MCF 10A (cell line): Measurements from ENCODE around the gene TTC3. TPM values are rescaled to one million over a fixed set of nuclear protein-coding genes. Genes with fewer than 3 reads are reported as not detected.

ENCODE experiments used
- BruUV-seq: library from RNA; stranded (reverse); fragments of 400-500 nt; replicated peaks from 2 replicates; lab custom pipeline; 2021; lab: Mats Ljungman, UMichigan
- CTCF ChIA-PET: fragments of 300-600 bp; sonication (Branson Sonifier 250); formaldehyde crosslinking; extraction: SDS; loops from one replicate; lab custom pipeline; 2021; ENCODE audit warnings: antibody characterized with exemption, inconsistent platforms; lab: Yijun Ruan, JAX
- POLR2A ChIA-PET: fragments of 300-600, 350-650 bp; sonication (Branson Sonifier 250); formaldehyde crosslinking; extraction: SDS; loops from one replicate; lab custom pipeline; 2020; ENCODE audit warnings: antibody characterized with exemption, inconsistent platforms; lab: Yijun Ruan, JAX
- DNase-seq: peaks from one replicate; pipeline ENCODE4 v3.0.0-alpha.2; 2018; ENCODE audit not compliant: unreplicated experiment
- H3K27ac Mint-ChIP-seq: one replicate; pipeline ENCODE4 v1.8.0; 2022; ENCODE audit warnings: mild to moderate bottlenecking, low read depth, mixed read lengths; ENCODE audit not compliant: unreplicated experiment
- H3K27me3 Mint-ChIP-seq: one replicate; pipeline ENCODE4 v1.8.0; 2022; ENCODE audit warnings: mixed read lengths; ENCODE audit not compliant: insufficient read depth, unreplicated experiment
- H3K36me3 Mint-ChIP-seq: one replicate; pipeline ENCODE4 v1.8.0; 2022; ENCODE audit warnings: mild to moderate bottlenecking, moderate library complexity, mixed read lengths; ENCODE audit not compliant: insufficient read depth, unreplicated experiment
- H3K4me1 Mint-ChIP-seq: one replicate; pipeline ENCODE4 v1.8.0; 2022; ENCODE audit warnings: mixed read lengths; ENCODE audit not compliant: insufficient read depth, unreplicated experiment
- H3K4me3 Mint-ChIP-seq: one replicate; pipeline ENCODE4 v1.8.0; 2022; ENCODE audit warnings: mild to moderate bottlenecking, moderate library complexity, mixed read lengths; ENCODE audit not compliant: unreplicated experiment
- H3K9me3 Mint-ChIP-seq: one replicate; pipeline ENCODE4 v1.8.0; 2022; ENCODE audit warnings: mixed read lengths; ENCODE audit not compliant: unreplicated experiment
- intact Hi-C: fragments of 100-400 bp; cut with micrococcal nuclease; formaldehyde crosslinking; loops from 2 replicates; pipeline ENCODE4 v1.14.1; 2022
- total RNA-seq: library from RNA; stranded (reverse); gene quantifications from 2 replicates; pipeline ENCODE4 v1.2.3, GENCODE V29; 2022
- TF ChIP-seq, protein P1 (sequence below): fragments of 200-600 bp; IDR thresholded peaks from one replicate; pipeline ENCODE4 v1.8.0; 2022; ENCODE audit warnings: antibody characterized with exemption, mild to moderate bottlenecking; ENCODE audit not compliant: unreplicated experiment

Gene TTC3
- total RNA-seq, 1 experiment from 2014 or later: 74.4 TPM

DNA sequence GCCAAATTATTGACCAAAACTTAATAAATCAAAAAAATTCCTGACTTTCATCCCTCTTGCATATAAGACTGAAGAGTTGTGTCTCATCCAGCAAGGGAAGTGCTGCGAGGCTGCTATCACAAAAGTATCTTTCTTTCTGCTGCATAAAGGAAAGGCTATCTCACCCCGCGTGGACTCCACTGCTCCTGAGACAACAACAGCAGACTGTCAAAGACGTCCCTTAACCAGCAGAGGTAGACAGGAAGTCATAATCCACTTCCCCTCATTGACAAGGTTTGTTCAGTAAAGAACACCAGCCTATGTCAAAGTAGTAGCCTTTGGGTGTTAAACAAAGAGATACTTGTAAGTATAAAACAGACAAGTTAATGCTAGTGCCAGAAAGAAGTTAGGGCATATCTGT is 164.7 kb downstream of the TTC3 start:
- Mint-ChIP-seq H3K9me3 (no peaks in the 10 kb centered on the region), H3K27ac (no peak overlapping the region), H3K4me1 (no peaks in the 10 kb centered on the region), H3K4me3 (no peak overlapping the region), H3K36me3 (peaks cover 54% of the 10 kb centered on the region), H3K27me3 (no peaks in the 10 kb centered on the region)
- ChIA-PET CTCF (interaction anchor here (0.7 kb wide), 1 partner anchor 19 kb away, joined by 3 read pairs; no protein-coding TSS in a partner anchor), POLR2A (no interaction called here)
- TF ChIP-seq, protein P1, sequence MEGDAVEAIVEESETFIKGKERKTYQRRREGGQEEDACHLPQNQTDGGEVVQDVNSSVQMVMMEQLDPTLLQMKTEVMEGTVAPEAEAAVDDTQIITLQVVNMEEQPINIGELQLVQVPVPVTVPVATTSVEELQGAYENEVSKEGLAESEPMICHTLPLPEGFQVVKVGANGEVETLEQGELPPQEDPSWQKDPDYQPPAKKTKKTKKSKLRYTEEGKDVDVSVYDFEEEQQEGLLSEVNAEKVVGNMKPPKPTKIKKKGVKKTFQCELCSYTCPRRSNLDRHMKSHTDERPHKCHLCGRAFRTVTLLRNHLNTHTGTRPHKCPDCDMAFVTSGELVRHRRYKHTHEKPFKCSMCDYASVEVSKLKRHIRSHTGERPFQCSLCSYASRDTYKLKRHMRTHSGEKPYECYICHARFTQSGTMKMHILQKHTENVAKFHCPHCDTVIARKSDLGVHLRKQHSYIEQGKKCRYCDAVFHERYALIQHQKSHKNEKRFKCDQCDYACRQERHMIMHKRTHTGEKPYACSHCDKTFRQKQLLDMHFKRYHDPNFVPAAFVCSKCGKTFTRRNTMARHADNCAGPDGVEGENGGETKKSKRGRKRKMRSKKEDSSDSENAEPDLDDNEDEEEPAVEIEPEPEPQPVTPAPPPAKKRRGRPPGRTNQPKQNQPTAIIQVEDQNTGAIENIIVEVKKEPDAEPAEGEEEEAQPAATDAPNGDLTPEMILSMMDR: no peak
- no peak for DNase-seq
- intact Hi-C loops: no loop called here
- BruUV-seq: no TSS peak

GRCh38 chr21:37240978-37241377 is 167.9 kb downstream of the TTC3 start:
- no TSS peak for BruUV-seq

GRCh38 chr21:37241426-37241825 is 168.4 kb downstream of the TTC3 start:
- Mint-ChIP-seq H3K9me3 (no peaks in the 10 kb centered on the region), H3K27ac (no peak overlapping the region), H3K4me1 (peaks cover 6% of the 10 kb centered on the region), H3K36me3 (peaks cover 36% of the 10 kb centered on the region), H3K27me3 (no peaks in the 10 kb centered on the region), H3K4me3 (no peak overlapping the region)
- no TSS peak for BruUV-seq
- TF ChIP-seq, protein P1: no peak
- ChIA-PET CTCF (no interaction called here), POLR2A (no interaction called here)
- no peak for DNase-seq
- intact Hi-C loops: no loop called here

More at GRCh38 chr21:37240978-37241377, 167.9 kb downstream of the TTC3 start:
- ChIA-PET POLR2A (no interaction called here), CTCF (interaction anchor here (0.9 kb wide), 1 partner anchor 8 kb away, joined by 3 read pairs; no protein-coding TSS in a partner anchor)
- intact Hi-C loops: no loop called here
- Mint-ChIP-seq H3K4me3 (no peak overlapping the region), H3K9me3 (no peaks in the 10 kb centered on the region), H3K27ac (no peak overlapping the region), H3K36me3 (peaks cover 41% of the 10 kb centered on the region), H3K27me3 (no peaks in the 10 kb centered on the region), H3K4me1 (peaks cover 6% of the 10 kb centered on the region)
- TF ChIP-seq, protein P1: no peak
- no peak for DNase-seq

GRCh38 chr21:37243961-37244360 is 170.9 kb downstream of the TTC3 start:
- peaks cover 12% of the 10 kb centered on the region for H3K4me1 Mint-ChIP-seq

More at GRCh38 chr21:37243961-37244360, 170.9 kb downstream of the TTC3 start:
- Mint-ChIP-seq H3K27me3 (no peaks in the 10 kb centered on the region), H3K27ac (no peak overlapping the region), H3K36me3 (peaks cover 17% of the 10 kb centered on the region), H3K4me3 (no peak overlapping the region), H3K9me3 (no peaks in the 10 kb centered on the region)
- ChIA-PET POLR2A (no interaction called here), CTCF (interaction anchor here (0.7 kb wide), 1 partner anchor 199 kb away, joined by 3 read pairs; no protein-coding TSS in a partner anchor)
- intact Hi-C loops: no loop called here
- no TSS peak for BruUV-seq
- TF ChIP-seq, protein P1: no peak
- no peak for DNase-seq
